A549 treated with Mapracorat at 1 μM for 4 hours (cell line): ENCODE measurements around the gene ACP6. TPM values are rescaled to one million over a fixed set of nuclear protein-coding genes. Genes with fewer than 3 reads are reported as not detected.

ENCODE experiments used
- total RNA-seq: library from RNA; stranded (reverse); fragments of 200-300 nt; extraction: Qiagen RNA extraction; gene quantifications from 5 replicates; pipeline ENCODE4 v1.2.3, GENCODE V29; 2022

ACP6 gene
- total RNA-seq, result 19.3 to 21.0 TPM (median 20.9 TPM) in 5 replicates

GRCh38 chr1:147670319-147671001 lies at the start of gene ACP6:
ACP6 (minus strand) TSS chr1:147670524; CDS start chr1:147670048, 476 bp downstream.

Other genes starting within 250 kb of the ACP6 start
- gene BCL9, start 129.0 kb downstream of the ACP6 start, total RNA-seq, result 3.9 to 7.4 TPM (median 5.6 TPM) in 5 replicates
- gene GJA5, start 90.1 kb upstream of the ACP6 start, total RNA-seq, result 0.05 TPM in 1 of 5 replicates, not detected in the others
- not detected in 5 replicates for gene GJA8, start 232.3 kb upstream of the ACP6 start, total RNA-seq